Panc1 (cell line): ENCODE data around the gene CAPN8. TPM values are rescaled to one million over a fixed set of nuclear protein-coding genes. Genes with fewer than 3 reads are reported as not detected.

Source experiments
- ATAC-seq: fragments of 200-7000 bp; cut with Tn5 transposase; 2 replicates; pipeline ENCODE4 v1.9.1; 2020; ENCODE audit warnings: mild to moderate bottlenecking, moderate library complexity
- BruUV-seq: library from RNA; stranded (reverse); fragments of 400-500 nt; replicated peaks from 2 replicates; lab custom pipeline; 2021; lab: Mats Ljungman, UMichigan
- CTCF ChIA-PET: fragments of 300-600 bp; sonication (Branson Sonifier 250); formaldehyde crosslinking; loops from one replicate; lab custom pipeline; 2022; ENCODE audit warnings: antibody characterized with exemption; lab: Charles Lee
- POLR2A ChIA-PET: fragments of 300-600 bp; sonication (Branson Sonifier 250); formaldehyde crosslinking; loops from one replicate; lab custom pipeline; 2022; ENCODE audit warnings: antibody characterized with exemption; lab: Charles Lee
- DNase-seq: peaks from one replicate; pipeline ENCODE4 v3.0.0-alpha.2; 2010; ENCODE audit warnings: low read depth, low spot score
- H3K27ac ChIP-seq: 2 replicates; pipeline ENCODE4 v1.5.1; 2011; ENCODE audit warnings: mild to moderate bottlenecking, low read length, inconsistent platforms
- H3K27me3 ChIP-seq: fragments of 200-500 bp; sonication (Bioruptor generic); 2 replicates; pipeline ENCODE4 v1.6.0; 2014; ENCODE audit warnings: low read length, inconsistent platforms; ENCODE audit not compliant: control insufficient read depth, insufficient read depth
- H3K36me3 ChIP-seq: fragments of 200-500 bp; sonication (Bioruptor generic); 2 replicates; pipeline ENCODE4 v1.5.1; 2014; ENCODE audit warnings: inconsistent platforms, mild to moderate bottlenecking, low read length, moderate library complexity; ENCODE audit not compliant: control insufficient read depth, insufficient read depth
- H3K4me1 ChIP-seq: 2 replicates; pipeline ENCODE4 v1.5.1; 2011; ENCODE audit warnings: inconsistent platforms, mild to moderate bottlenecking, low read length, moderate library complexity; ENCODE audit not compliant: control insufficient read depth, insufficient read depth
- H3K4me3 ChIP-seq, 2 experiments: 2 replicates each; pipeline ENCODE4 v1.5.1; 2011 to 2012; ENCODE audit warnings: low read depth in 2 of 2, low read length in 2 of 2, mild to moderate bottlenecking in 2 of 2, inconsistent platforms in 1 of 2, moderate library complexity in 1 of 2
- H3K9me3 ChIP-seq: fragments of 200-500 bp; sonication (Bioruptor generic); 2 replicates; pipeline ENCODE4 v1.5.1; 2014; ENCODE audit warnings: low read depth, mild to moderate bottlenecking, inconsistent platforms, low read length, moderate library complexity; ENCODE audit not compliant: control insufficient read depth, insufficient read depth
- CTCF ChIP-seq: fragments of 450-650 bp; IDR thresholded peaks from 2 replicates; pipeline ENCODE4 v1.5.1; 2017; ENCODE audit warnings: mild to moderate bottlenecking
- POLR2AphosphoS5 ChIP-seq: IDR thresholded peaks from 2 replicates; pipeline ENCODE4 v1.6.1; 2012; ENCODE audit warnings: mild to moderate bottlenecking, low read depth, low read length, moderate library complexity
- REST ChIP-seq, 2 experiments: IDR thresholded peaks; 2 replicates each; pipeline ENCODE4 v1.6.1; 2011 to 2012; ENCODE audit warnings: low read depth in 2 of 2, control low read depth in 1 of 2, low read length in 1 of 2, mild to moderate bottlenecking in 1 of 2, moderate library complexity in 1 of 2; ENCODE audit not compliant: insufficient read depth in 1 of 2
- SIN3A ChIP-seq: IDR thresholded peaks from 2 replicates; pipeline ENCODE4 v1.6.1; 2012; ENCODE audit warnings: low read depth, mild to moderate bottlenecking, low read length, moderate library complexity, borderline replicate concordance; ENCODE audit not compliant: insufficient read depth
- TCF7L2 ChIP-seq: IDR thresholded peaks from 2 replicates; pipeline ENCODE4 v1.6.1; 2011; ENCODE audit warnings: mild to moderate bottlenecking, low read depth, low read length, inconsistent platforms
- in situ Hi-C: cut with HindIII; loops from 2 replicates; pipeline ENCODE4 v1.10.0; 2016; ENCODE audit warnings: low sequenced_read_pairs, low pct_unique_long_range_greater_than_20kb
- intact Hi-C: fragments of 100-400 bp; cut with micrococcal nuclease; formaldehyde crosslinking; loops from one replicate; pipeline ENCODE4 v1.10.0; 2022; ENCODE audit not compliant: unreplicated experiment
- total RNA-seq: library from RNA; stranded (reverse); gene quantifications from one replicate; pipeline ENCODE4 v1.2.1, GENCODE V29; 2021; ENCODE audit not compliant: unreplicated experiment

The CAPN8 gene
- total RNA-seq, 1 experiment from 2014 or later = 0.28 TPM

- ChIA-PET POLR2A (no interaction called here), CTCF (interaction anchor here (1.2 kb wide), 1 partner anchor 130 kb away, joined by 3 read pairs; no protein-coding TSS in a partner anchor)
- no peak overlapping the region for H3K4me3 ChIP-seq
- no peaks in the 10 kb centered on the region for H3K4me1 ChIP-seq
- intact Hi-C loops (no loop called here), in situ Hi-C loops (no loop called here)
- H3K27me3 ChIP-seq = no peaks in the 10 kb centered on the region
- no peaks in the 10 kb centered on the region for H3K9me3 ChIP-seq
- ATAC-seq (no peak), DNase-seq (no peak)
- no peak overlapping the region for H3K27ac ChIP-seq
- TF ChIP-seq CTCF = no peak
- no peak for TF ChIP-seq REST (IDR thresholded peaks at IDR 0.05; ENCODE audit: insufficient read depth in 1 of 2, low read depth in 2 of 2, low read length in 1 of 2)
- no peak for TF ChIP-seq TCF7L2
- no peak for TF ChIP-seq POLR2AphosphoS5
- no peak for TF ChIP-seq SIN3A
- no TSS peak for BruUV-seq
- H3K36me3 ChIP-seq = no peaks in the 10 kb centered on the region
Observed at GRCh38 chr1:223553957-223554356, 111.5 kb downstream of the CAPN8 start.

GRCh38 chr1:223551610-223552009, 113.9 kb downstream of the CAPN8 start:
- Histone ChIP-seq H3K4me3 (no peak overlapping the region), H3K27ac (no peak overlapping the region), H3K9me3 (no peaks in the 10 kb centered on the region), H3K27me3 (no peaks in the 10 kb centered on the region), H3K36me3 (no peaks in the 10 kb centered on the region), H3K4me1 (no peaks in the 10 kb centered on the region)
- BruUV-seq = no TSS peak
- intact Hi-C loops (no loop called here), in situ Hi-C loops (no loop called here)
- ATAC-seq (no peak), DNase-seq (no peak)
- POLR2A ChIA-PET = no interaction called here
- CTCF ChIA-PET = no interaction called here
- TF ChIP-seq CTCF = no peak
- no peak for TF ChIP-seq TCF7L2
- no peak for TF ChIP-seq SIN3A
- TF ChIP-seq POLR2AphosphoS5 = no peak
- no peak for TF ChIP-seq REST (IDR thresholded peaks at IDR 0.05; ENCODE audit: insufficient read depth in 1 of 2, low read depth in 2 of 2, low read length in 1 of 2)
